ENCODE measurements around the gene PLXNA4.

PLXNA4 gene

GRCh38 chr7:132207211-132207610 is 369.1 kb downstream of the PLXNA4 start:
- Histone ChIP-seq H4K20me1 (ENCODE audit: insufficient read depth, low read length) (no peaks in the 10 kb centered on the region), H3K27me3 (ENCODE audit: low read depth, low read length) (no peaks in the 10 kb centered on the region), H2AFZ (ENCODE audit: low read depth, low read length) (no peak overlapping the region), H3K79me2 (ENCODE audit: low read length) (no peaks in the 10 kb centered on the region), H3K4me3 (ENCODE audit: low read length) (no peak overlapping the region), H3K4me1 (ENCODE audit: low read length) (no peaks in the 10 kb centered on the region), H3K36me3 (replicated peaks; ENCODE audit: low read depth, low read length) (no peaks in the 10 kb centered on the region), H3K9me3 (ENCODE audit: insufficient read depth, low read length) (no peaks in the 10 kb centered on the region), H3K9ac (ENCODE audit: low read length) (no peak overlapping the region), H3K27ac (ENCODE audit: low read length) (no peak overlapping the region), H3K4me2 (ENCODE audit: low read length) (no peak overlapping the region)
- no peak for TF ChIP-seq EZH2phosphoT487 (IDR thresholded peaks at IDR 0.05; ENCODE audit: low read depth)
- TF ChIP-seq, protein P1, sequence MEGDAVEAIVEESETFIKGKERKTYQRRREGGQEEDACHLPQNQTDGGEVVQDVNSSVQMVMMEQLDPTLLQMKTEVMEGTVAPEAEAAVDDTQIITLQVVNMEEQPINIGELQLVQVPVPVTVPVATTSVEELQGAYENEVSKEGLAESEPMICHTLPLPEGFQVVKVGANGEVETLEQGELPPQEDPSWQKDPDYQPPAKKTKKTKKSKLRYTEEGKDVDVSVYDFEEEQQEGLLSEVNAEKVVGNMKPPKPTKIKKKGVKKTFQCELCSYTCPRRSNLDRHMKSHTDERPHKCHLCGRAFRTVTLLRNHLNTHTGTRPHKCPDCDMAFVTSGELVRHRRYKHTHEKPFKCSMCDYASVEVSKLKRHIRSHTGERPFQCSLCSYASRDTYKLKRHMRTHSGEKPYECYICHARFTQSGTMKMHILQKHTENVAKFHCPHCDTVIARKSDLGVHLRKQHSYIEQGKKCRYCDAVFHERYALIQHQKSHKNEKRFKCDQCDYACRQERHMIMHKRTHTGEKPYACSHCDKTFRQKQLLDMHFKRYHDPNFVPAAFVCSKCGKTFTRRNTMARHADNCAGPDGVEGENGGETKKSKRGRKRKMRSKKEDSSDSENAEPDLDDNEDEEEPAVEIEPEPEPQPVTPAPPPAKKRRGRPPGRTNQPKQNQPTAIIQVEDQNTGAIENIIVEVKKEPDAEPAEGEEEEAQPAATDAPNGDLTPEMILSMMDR (IDR thresholded peaks at IDR 0.05; ENCODE audit: low read depth, low read length), result no peak

DNA sequence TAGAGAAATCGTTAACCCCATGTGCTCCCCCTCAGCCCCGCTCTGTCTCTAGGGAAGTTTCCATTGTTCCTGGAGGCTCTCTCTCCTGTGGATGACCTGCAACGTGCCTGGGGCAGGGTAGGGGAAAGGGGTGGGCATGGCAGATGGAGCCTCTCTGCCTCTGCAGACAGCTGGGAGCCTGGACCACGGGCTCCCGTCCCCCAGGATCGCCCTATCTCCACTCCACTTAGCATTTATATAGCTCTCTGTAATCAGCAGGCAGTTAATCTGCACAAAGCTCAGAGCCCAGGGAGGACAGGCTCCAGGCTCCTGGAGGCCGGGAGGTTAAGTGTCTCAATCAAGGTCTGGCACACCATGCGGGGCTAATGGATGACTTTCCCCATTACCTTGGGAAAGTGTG is 369.7 kb downstream of the PLXNA4 start:
- H3K27me3 ChIP-seq (ENCODE audit: low read depth, low read length), result peaks cover under 1% of the 10 kb centered on the region; the same call in 1 of the 2 replicates
- H3K27ac ChIP-seq (ENCODE audit: low read length), result no peak overlapping the region
- TF ChIP-seq, protein P1 (IDR thresholded peaks at IDR 0.05; ENCODE audit: low read depth, low read length), result no peak
- no peak for TF ChIP-seq EZH2phosphoT487 (IDR thresholded peaks at IDR 0.05; ENCODE audit: low read depth)
- no peaks in the 10 kb centered on the region for H3K9me3 ChIP-seq (ENCODE audit: insufficient read depth, low read length)
- H3K4me2 ChIP-seq (ENCODE audit: low read length), result no peak overlapping the region
- H4K20me1 ChIP-seq (ENCODE audit: insufficient read depth, low read length), result no peaks in the 10 kb centered on the region
- H3K79me2 ChIP-seq (ENCODE audit: low read length), result no peaks in the 10 kb centered on the region
- no peaks in the 10 kb centered on the region for H3K36me3 ChIP-seq (replicated peaks; ENCODE audit: low read depth, low read length)
- H2AFZ ChIP-seq (ENCODE audit: low read depth, low read length), result no peak overlapping the region
- H3K4me3 ChIP-seq (ENCODE audit: low read length), result no peak overlapping the region
- H3K4me1 ChIP-seq (ENCODE audit: low read length), result no peaks in the 10 kb centered on the region
- no peak overlapping the region for H3K9ac ChIP-seq (ENCODE audit: low read length)

GRCh38 chr7:132205509-132205908 is 370.8 kb downstream of the PLXNA4 start:
- no peak overlapping the region for H3K4me2 ChIP-seq (ENCODE audit: low read length)
- no peak overlapping the region for H3K9ac ChIP-seq (ENCODE audit: low read length)
- peaks cover 7% of the 10 kb centered on the region; the same call in 1 of the 2 replicates for H3K27me3 ChIP-seq (ENCODE audit: low read depth, low read length)
- H2AFZ ChIP-seq (ENCODE audit: low read depth, low read length), result no peak overlapping the region
- no peaks in the 10 kb centered on the region for H3K79me2 ChIP-seq (ENCODE audit: low read length)
- H3K4me1 ChIP-seq (ENCODE audit: low read length), result no peaks in the 10 kb centered on the region
- H3K9me3 ChIP-seq (ENCODE audit: insufficient read depth, low read length), result no peaks in the 10 kb centered on the region
- no peaks in the 10 kb centered on the region for H4K20me1 ChIP-seq (ENCODE audit: insufficient read depth, low read length)
- no peak overlapping the region for H3K4me3 ChIP-seq (ENCODE audit: low read length)
- H3K27ac ChIP-seq (ENCODE audit: low read length), result no peak overlapping the region
- TF ChIP-seq, protein P1 (IDR thresholded peaks at IDR 0.05; ENCODE audit: low read depth, low read length), result no peak
- no peak for TF ChIP-seq EZH2phosphoT487 (IDR thresholded peaks at IDR 0.05; ENCODE audit: low read depth)
- no peaks in the 10 kb centered on the region for H3K36me3 ChIP-seq (replicated peaks; ENCODE audit: low read depth, low read length)

- Histone ChIP-seq H3K36me3 (replicated peaks; ENCODE audit: low read depth, low read length) (no peaks in the 10 kb centered on the region), H3K9me3 (ENCODE audit: insufficient read depth, low read length) (no peaks in the 10 kb centered on the region), H3K4me1 (ENCODE audit: low read length) (no peaks in the 10 kb centered on the region), H2AFZ (ENCODE audit: low read depth, low read length) (no peak overlapping the region), H3K4me3 (ENCODE audit: low read length) (no peak overlapping the region), H3K9ac (ENCODE audit: low read length) (no peak overlapping the region), H3K27ac (ENCODE audit: low read length) (no peak overlapping the region), H3K27me3 (ENCODE audit: low read depth, low read length) (peaks cover 15% of the 10 kb centered on the region; the same call in 1 of the 2 replicates), H4K20me1 (ENCODE audit: insufficient read depth, low read length) (no peaks in the 10 kb centered on the region), H3K4me2 (ENCODE audit: low read length) (no peak overlapping the region), H3K79me2 (ENCODE audit: low read length) (no peaks in the 10 kb centered on the region)
- TF ChIP-seq EZH2phosphoT487 (IDR thresholded peaks at IDR 0.05; ENCODE audit: low read depth), result no peak
- TF ChIP-seq, protein P1 (IDR thresholded peaks at IDR 0.05; ENCODE audit: low read depth, low read length), result no peak
These were observed 373.2 kb downstream of the PLXNA4 start for GRCh38 chr7:132203021-132203420.
